ENCODE results near the gene CREB5. TPM values are rescaled to one million over a fixed set of nuclear protein-coding genes. Genes with fewer than 3 reads are reported as not detected.

The CREB5 gene
- total and polyA plus RNA-seq, 11 donors: 7.6 to 38.7 (median 15.2) TPM

- Histone ChIP-seq H3K36me3 (no peaks in the 10 kb centered on the region), H3K27me3 (no peaks in the 10 kb centered on the region), H3K27ac (no peak overlapping the region), H3K4me3 (no peak overlapping the region), H3K9me3 (no peaks in the 10 kb centered on the region), H3K4me1 (peaks cover 0 to 14% (median 6%) of the 10 kb centered on the region in 12 donors)
- DNase-seq (no peak), ATAC-seq (no peak)
- intact Hi-C loops (cut with DNase I): no loop called here
- no peak for TF ChIP-seq CTCF (IDR thresholded peaks at IDR 0.05)
- no peak for TF ChIP-seq POLR2A (IDR thresholded peaks at IDR 0.05)
- 83 to 88% (median 84%) methylated on average over 14 of the region's 14 CpGs for WGBS, 4 donors
These were observed 104.3 kb downstream of the CREB5 start for GRCh38 chr7:28516390-28517172.

GRCh38 chr7:28517206-28517605 lies 104.9 kb downstream of the CREB5 start:
- Histone ChIP-seq H3K27me3 (no peaks in the 10 kb centered on the region), H3K36me3 (no peaks in the 10 kb centered on the region), H3K4me3 (no peak overlapping the region), H3K27ac (no peak overlapping the region), H3K4me1 (peaks cover 0 to 15% (median 6%) of the 10 kb centered on the region in 12 donors), H3K9me3 (no peaks in the 10 kb centered on the region)
- no peak for ATAC-seq
- no peak for DNase-seq
- TF ChIP-seq CTCF (IDR thresholded peaks at IDR 0.05) (no peak), POLR2A (IDR thresholded peaks at IDR 0.05) (no peak)
- intact Hi-C loops (cut with DNase I): no loop called here
- 79 to 89% (median 84%) methylated on average over 5 of the region's 5 CpGs for WGBS, 4 donors

- DNase-seq (no peak), ATAC-seq (no peak)
- TF ChIP-seq POLR2A (IDR thresholded peaks at IDR 0.05) (no peak), CTCF (IDR thresholded peaks at IDR 0.05) (no peak)
- H3K9me3 ChIP-seq: no peaks in the 10 kb centered on the region
- H3K4me3 ChIP-seq: no peak overlapping the region
- H3K36me3 ChIP-seq: no peaks in the 10 kb centered on the region
- intact Hi-C loops (cut with DNase I): no loop called here
- no peak overlapping the region for H3K27ac ChIP-seq
- peaks cover 0 to 15% (median 6%) of the 10 kb centered on the region in 12 donors for H3K4me1 ChIP-seq
- WGBS, 4 donors: 96 to 97% (median 96%) methylated on average over 7 of the region's 7 CpGs
- H3K27me3 ChIP-seq: no peaks in the 10 kb centered on the region
These were observed 105.3 kb downstream of the CREB5 start for GRCh38 chr7:28517606-28518005.

- Histone ChIP-seq H3K27me3 (no peaks in the 10 kb centered on the region), H3K4me3 (no peak overlapping the region), H3K4me1 (peaks cover 0 to 15% (median 6%) of the 10 kb centered on the region in 12 donors), H3K36me3 (no peaks in the 10 kb centered on the region), H3K9me3 (no peaks in the 10 kb centered on the region), H3K27ac (no peak overlapping the region)
- ATAC-seq (peak in 3 of 4 donors; percentile 39 to 76 (median 53)), DNase-seq (no peak)
- TF ChIP-seq CTCF (IDR thresholded peaks at IDR 0.05) (no peak), POLR2A (IDR thresholded peaks at IDR 0.05) (no peak)
- intact Hi-C loops (cut with DNase I): loop anchor here in 1 of 10 donors (10.0 kb wide), 2 partner anchors 86 to 324 kb away; no protein-coding TSS in a partner anchor
- WGBS, 4 donors: 55 to 62% (median 60%) methylated on average over 9 of the region's 9 CpGs
These were observed 108.0 kb downstream of the CREB5 start for GRCh38 chr7:28520074-28521015.
